8988T (cell line): ENCODE data around the gene CNTNAP2.
"Not testable (repeated sequence)": the region's sequence is repeated elsewhere in the genome, so short reads cannot be mapped to it uniquely, and the experiment has no call there.

ENCODE experiments used
- DNase-seq: peaks from one replicate; pipeline ENCODE4 v3.0.0; 2011

CNTNAP2 gene

DNA sequence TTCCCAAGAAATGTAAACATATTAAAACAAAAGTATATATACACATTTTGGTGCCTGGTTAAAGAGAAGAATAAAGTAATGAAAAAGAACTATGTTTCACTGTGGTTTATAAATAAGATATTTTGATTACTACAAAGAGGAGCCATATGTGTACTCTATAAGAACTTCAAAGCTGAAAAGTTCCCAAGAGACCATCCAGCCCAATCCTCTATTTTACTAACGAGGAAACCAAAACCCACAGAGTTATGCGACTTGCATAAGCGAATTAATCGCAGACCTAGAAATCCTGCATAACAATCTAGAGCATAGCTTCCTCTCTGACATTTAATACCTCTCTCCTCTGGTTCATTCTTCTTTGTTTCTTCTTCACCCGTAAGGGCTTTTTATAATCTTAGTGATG, 937.1 kb downstream of the CNTNAP2 start:
- no peak for DNase-seq

DNA sequence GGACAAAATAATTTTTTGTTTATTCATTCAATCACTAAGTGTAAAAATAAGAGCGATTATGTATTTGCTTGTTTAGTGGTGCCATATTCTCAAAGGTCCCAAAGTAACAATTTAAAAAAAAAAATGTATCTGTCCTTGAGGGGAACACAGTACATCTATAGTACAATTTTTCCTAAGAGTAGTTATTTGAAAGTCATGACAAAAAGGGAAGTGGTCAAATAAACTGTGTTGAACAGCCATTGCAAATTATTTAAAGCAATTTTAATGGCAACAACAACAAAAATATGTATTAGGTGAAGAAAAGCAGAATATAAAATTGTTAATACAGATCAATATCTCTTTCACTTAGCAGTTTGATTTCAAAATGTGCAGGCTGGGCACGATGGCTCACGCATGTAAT, 943.5 kb downstream of the CNTNAP2 start:
- DNase-seq: no peak

DNA sequence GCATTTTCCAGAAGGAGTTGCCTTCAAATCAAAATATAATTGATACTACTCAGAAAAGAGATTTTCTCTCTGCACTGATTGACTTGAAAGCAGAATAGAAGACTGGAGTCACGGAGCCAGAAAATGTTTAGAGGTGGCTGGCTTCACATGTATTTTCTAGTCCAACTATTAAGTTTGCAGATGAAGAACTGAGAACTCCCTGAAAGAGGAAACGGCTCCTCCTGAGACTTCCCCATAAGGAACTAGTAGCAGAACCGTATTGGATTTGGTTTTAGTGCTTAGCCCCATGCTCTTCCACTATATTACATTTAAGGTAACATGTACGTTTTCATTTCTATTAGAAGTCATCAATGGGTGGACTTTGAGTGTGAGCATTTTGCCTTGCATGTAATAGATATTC, 946.3 kb downstream of the CNTNAP2 start:
- no peak for DNase-seq

DNA sequence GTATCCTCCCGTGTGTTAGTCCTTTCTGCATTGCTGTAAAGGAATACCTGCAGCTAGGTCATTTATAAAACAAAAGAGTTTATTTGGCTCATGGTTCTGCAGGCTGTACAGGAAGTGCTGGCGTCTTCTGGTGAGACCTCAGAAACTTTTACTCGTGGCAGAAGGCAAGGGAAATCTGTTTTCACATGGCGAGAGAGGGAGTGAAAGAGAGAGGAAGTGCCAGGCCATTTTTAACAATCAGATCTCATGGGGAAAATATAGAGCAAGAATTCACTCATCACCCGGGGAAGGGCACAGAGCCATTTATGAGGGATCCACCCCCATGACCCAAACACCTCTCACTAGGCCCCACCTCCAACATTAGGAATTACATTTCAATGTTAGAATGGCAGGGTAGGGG, 952.2 kb downstream of the CNTNAP2 start:
- DNase-seq: no peak

DNA sequence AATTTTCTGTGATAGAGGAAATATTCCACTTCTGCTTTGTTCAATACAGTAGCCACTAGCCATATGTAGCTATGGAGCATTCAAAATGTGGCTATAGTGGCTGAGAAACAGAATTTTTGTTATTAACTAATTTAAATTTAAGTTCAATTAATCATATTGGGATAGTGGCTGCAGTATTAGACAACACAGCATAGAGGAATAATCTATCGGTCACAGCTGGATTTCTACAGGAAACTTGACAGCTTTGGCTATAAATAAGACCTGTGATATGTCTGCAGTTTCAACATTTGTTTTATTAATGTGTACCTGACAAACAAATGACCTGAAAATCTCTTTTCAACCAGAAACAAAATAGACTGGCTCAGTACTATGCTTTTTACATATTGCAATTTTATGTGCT, 953.2 kb downstream of the CNTNAP2 start:
- no peak for DNase-seq

DNA sequence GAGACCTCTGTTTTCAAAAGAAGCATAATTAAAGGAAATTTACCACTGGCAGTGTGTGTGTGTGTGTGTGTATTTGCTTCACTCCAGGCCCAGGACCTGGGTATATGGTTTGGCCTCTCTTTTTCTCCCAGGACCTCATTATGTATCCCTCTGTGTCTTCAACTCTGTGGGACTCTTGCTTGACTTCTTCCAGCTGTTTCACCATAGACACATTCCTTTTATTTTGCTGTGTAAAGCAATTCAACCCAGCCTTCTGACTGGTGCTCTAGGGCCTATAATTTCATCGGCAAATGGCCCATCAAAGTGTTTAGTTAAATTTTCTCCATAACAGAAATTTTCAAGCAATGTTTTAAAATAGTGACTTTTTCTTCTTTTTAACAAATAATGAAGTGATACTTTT, 954.3 kb downstream of the CNTNAP2 start:
- DNase-seq: no peak

DNA sequence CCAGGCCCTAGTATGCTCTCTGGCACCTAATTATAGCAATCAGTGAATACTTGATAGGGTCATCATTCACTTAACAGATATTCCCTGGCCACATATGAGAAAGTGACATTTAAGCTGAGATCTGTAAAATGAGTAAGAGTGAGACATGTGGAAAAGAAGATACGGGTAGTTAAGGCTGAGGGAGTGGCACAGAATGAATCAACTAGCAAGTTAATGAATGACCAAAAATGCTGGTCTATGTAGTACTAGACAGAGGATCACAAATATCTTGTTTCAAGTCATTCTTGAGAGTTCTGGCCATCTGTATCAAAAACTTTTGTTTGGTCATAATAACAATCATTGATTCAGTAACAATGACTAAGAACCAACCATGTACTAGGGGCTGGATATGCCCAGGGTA, 954.9 kb downstream of the CNTNAP2 start:
- no peak for DNase-seq

DNA sequence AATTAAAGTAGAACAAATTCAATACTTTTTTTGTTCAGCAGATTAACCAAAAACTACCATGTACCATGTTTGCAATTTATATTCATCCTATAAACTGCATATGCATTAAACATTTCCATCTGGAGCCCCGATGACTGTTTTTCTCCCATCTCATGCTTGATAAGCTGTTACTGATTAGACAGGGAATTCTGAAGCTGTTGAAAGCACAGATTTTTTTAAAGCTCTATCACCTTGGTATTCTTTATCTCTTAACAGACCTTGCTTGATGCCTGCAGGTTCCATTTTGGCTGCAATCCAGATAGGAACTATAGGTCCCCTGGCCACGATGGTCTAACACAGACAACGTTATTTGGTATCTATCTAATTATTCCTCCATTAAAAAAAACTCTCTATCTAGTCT, 961.7 kb downstream of the CNTNAP2 start:
- DNase-seq: no peak

DNA sequence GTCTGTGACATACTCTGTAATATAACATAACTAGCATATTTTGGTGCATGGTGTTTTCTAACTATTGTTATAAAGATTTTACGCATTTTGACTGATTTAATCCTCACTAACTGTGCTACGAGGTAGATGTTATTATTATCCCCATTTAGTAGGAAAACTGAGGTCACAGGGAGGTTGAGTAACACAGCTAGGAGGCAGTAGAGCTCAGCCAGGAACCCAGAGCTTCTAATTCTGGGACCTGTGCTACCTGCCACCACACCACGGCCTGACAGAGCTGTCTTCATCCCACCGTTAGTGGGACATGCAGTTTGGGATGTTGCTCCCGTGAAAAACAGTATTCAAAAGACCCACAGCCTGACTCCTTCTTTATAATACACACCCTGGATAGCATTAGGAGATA, 962.5 kb downstream of the CNTNAP2 start:
- DNase-seq: no peak

DNA sequence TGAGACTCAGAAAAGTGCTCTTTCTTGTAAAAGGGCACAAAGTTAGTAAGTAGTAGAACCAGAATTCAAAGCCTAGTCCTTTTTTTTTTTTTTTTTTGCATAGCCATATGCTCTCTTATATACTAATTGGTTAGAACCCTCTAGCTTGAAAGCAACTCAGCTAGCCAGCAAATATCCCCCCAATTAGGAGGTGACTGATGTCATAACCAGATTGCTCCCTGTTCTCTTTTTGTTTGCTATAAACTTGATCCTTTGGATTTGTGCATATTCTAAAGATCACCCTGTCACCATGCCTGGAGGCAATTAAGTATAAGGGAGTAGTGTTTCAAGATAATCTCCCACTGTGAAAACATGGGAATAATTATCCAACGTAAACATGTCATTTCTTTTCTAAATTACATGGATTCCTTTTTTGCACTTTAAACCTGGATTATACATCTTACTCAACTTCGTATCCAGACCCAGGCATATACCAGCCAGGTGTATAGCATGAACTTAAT, 963.4 kb downstream of the CNTNAP2 start:
- DNase-seq: no peak

DNA sequence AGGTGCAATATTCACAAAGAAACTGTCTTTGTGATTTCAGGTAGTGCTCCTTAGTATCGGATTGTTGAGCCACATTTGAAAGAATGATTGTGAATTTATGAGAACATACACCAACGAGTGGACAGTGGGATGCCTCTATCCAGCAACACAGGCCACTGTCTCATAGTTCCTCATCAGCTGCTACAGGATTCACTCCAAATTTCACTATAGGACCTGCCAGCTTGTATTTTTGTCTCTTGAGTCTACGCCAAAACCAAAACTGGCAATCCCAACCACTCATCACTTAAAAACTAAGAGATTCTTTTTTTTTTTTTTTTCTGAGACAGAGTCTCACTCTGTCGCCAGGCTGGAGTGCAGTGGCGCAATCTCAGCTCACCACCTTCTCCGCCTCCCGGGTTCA, 964.5 kb downstream of the CNTNAP2 start:
- no peak for DNase-seq

DNA sequence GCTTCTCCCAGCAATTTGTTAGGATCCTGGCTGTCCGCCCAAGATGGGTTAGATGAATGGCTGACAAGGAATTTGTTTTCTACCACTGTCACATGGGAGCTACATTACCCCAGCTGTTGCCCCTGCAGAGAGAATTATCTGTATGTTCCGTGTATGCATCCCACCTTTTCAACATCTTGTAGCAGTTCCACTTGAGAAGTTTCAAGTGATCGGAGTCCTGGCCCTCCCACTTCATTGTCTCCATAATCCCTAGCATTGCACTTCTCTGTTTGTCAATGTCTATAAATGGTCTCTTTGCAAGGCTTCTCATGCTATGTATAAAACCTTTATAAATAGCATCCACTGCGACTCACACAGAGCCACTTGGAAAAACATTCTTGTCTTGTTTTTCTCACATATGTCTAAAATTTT, 972.5 kb downstream of the CNTNAP2 start:
- DNase-seq: no peak

DNA sequence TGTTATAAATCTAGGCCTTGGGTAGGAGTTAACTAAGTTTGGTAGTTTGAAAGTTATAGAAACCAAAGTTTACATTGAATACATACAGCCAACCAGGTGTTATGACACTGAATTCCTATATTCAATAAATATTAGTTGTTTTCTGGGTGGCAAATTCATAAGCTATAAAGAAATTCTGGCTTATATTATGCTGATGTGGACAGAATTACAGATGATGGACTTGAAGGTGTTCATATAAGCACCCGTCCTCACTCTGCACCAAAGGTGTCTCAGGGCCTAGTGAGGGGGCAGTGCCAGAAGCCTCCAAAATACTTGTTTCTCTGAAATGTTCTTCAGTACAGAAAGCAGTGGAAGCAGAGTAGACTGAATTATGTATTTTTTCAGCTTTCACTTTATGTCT, 973.0 kb downstream of the CNTNAP2 start:
- DNase-seq: no peak

DNA sequence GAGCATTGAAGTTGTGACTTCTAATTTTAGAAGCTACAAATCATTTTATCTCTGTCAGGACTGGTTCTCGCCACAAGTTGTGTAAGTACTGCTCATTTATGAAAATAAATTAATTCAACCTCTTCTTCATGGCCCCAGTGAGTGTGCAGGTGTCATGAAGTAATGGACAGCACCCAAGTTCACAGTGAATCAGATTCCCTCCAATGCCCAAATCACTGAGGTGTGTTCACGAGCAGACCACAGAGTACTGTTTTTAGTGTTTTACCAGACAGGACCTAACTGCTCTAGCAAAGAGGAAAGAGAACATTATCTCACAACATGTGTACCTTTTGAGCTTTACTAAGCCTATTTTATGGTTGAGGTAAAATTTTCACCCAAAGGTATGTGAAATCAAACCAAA, 980.0 kb downstream of the CNTNAP2 start:
- no peak for DNase-seq

DNA sequence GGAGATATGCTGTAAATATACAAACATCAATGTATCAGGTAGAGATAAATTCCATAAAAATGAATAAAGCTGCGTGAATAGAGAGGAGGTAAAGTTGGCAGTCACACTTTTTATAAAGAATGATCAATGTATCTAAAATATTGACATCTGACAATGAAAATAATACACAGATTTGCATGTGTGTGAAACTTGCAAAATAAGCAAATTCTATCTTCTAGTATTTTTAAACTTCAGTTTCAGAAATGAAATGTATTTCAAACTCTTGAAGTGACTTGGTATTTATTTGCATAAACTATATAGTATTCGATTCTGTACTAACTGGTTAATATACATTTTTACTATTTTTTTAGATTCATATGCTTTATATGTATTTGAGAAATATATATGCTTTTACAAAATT, 986.6 kb downstream of the CNTNAP2 start:
- no peak for DNase-seq

DNA sequence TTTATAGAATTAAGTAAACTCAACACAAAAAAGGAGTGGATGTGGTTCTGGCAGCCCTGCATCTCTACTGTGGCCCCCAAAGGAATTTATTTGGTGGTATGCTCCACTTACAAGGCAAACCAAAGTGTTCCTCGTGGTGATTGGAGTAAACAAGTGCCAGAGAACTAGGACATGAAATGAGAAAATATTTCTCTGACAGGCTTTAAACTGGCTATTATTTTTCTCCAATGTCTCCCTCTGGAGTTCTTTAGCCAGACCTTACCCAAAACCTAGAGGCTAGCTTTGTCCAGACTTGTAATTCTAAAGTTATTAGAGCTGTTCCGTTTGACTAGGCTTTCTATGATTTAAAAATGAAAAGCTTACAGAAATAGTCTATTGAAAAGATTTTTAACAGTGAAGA, 990.1 kb downstream of the CNTNAP2 start:
- no peak for DNase-seq

DNA sequence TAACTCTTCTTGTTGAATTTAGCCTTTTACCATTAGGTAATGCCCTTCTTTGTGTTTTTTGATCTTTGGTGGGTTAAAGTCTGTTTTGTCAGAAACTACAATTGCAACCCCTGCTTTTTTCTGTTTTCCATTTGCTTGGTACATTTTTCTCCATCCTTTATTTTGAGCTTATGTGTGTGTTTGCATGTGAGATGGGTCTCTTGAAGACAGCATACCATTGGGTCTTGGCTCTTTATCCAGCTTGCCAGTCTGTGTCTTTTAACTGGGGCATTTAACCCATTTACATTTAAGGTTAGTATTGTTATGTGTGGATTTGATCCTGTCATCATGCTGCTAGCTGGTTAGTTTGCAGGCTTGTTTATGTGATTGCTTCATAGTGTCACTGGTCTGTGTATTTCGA, 997.9 kb downstream of the CNTNAP2 start:
- DNase-seq: not testable (repeated sequence)

DNA sequence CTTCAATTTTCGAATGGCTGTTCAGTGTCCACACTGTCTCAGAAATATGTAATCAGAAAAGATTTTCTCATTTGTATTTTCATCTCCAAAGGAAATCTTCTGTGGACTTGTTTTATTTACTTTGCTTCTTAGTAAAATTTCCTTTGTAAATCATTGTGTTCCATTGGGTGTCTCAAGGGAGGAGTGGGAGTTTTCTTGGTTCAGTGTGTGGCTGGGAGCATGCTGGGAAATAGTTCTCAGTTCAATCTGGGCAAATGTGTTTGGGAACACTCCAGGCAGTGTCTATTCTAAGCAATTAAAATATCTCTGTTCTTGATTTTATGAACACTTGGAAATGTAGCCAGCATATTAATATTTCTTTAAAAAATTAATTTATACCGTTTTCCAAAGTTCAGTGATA, 1019.8 kb downstream of the CNTNAP2 start:
- no peak for DNase-seq

DNA sequence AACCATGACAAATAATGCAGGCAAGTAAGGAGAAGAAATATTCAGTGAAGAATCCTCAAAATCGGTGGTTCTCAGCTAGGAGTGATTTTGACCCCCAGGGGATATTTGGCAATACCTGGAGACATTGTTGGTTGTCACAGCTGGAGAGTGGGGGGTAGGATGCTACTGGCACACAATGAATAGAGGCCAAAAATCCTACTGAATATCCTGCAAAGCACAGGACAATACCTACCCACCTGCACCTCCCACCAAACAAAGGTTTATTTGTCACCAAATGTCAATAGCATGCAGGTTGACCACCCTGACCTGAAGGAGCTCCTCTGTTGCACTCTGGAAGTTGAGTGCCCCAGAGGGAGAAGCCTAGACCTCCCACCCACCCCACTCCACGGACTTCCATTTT, 1028.6 kb downstream of the CNTNAP2 start:
- DNase-seq: no peak

DNA sequence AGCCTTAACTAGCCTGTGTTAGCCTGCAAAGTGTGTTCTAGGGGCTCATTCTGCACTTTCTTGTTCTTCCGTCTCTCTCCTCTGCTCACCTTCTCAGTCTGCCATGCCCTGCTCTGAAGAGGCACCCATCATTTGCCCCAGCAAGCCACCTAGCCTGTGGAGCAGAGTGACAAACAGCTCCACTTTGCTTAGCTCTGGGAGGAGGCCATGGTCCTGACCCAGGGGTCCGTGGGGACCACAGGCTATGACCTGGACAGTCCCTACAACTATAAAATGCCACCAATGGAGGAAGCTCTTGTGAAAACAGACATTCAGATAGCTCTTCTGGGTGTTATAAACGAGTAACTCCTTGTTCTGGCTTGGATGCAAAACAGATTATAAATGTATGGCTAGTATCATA, 1029.6 kb downstream of the CNTNAP2 start:
- DNase-seq: no peak

DNA sequence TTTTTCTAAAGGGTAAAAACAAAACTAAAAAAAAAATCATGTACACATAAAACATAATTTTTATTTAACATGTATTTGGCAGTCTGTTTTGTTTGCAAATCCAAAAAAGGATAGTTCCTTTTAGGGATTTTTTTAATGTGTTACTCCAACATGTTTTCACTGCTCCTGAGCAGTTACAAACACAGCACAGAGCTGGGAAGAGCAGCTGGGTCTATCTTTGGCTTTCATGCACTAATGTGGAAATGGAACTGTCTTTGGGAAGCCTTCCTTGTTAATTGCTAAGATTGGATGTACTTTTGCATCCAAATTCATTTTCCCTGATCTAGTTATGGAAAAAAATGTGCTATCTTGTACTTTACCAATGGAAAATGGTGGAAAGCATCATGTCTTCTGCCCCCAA, 1035.1 kb downstream of the CNTNAP2 start:
- DNase-seq: no peak

DNA sequence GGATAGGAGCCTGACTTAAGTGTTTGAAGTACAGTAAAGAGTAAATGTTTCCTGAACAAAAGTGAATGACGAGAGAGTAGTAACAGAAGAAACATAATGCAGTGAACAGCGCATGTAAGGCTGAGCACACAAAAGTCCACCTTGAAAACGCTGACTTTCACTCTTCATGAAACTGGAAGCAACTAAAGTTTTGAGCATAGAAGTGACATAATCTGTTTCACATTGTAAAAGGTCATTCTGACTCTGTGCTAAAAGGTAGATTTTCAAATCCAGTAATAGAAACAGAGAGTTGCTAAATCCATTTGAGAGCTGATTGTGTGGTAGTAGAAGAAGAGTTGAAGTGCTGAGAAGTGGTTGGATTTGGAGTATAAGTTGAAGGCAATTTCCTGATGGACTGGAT, 1037.0 kb downstream of the CNTNAP2 start:
- DNase-seq: no peak

DNA sequence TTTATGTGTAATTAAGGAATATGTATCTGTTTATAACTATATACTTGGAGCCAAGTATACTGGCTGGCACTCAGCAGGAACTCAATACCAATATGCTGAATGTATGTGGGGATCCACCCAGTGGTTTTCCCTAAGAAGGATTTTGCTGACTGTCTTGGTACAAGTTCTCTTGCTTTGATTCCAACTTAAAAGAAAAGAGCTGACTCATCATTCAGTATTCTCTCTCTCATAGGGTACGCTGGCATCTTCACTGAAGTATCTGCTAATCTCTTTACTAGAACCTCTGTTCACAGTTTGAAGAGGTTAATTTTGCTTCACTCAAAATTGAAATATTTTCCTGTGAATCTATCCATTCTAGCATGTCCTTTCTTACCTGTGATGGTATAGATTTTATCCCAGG, 1044.8 kb downstream of the CNTNAP2 start:
- DNase-seq: no peak

DNA sequence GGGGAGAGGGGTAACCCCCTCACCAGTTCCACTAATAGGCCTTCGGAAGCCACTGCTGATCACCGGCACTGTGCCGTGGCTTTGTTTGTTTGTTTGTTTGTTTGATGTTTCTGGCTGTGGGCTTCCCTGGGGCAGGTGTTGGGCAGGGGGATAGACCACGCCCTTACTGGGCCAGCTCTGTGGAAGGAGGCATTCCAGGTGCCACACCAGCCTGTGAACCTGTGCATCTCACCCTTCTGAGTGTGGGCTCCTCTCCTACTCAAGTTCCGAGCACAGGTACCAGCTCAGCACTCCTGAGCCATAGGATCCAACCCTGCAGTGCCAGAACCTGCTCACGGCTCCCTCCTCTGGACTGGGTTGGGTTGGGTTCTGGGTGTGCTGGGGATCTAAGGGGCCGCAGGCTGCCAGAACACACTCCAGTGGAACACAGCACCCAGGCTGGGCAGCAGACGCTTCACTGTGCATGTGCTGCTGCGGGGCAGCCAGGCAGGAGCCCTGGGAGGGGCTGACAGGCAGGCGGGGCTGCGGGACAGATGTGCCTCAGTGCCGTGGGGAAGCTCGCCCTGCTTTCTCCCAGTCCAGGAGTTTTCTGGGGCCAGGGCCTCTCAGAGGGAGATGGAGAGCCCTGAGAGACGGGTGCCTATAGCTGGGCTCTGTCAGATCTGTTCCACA, 1053.9 kb downstream of the CNTNAP2 start:
- no peak for DNase-seq

DNA sequence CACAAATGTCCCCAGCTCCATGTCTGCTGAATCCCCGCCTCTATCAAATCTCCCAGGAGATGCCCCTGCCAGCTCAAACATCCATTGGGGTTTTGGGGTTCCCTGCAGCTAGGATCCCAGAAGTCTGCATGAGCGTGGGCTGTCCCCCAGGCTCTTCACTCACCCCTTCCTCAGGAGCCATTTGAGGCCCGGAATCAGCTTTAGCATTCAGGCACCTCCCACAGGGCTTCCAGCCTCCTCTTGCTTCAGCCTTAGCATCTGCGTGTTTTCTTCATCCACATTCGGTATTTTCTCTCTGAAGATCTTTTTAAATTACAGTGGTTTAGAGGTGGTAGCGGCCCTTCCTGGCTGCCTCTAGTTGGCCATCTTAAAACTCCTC, 1054.4 kb downstream of the CNTNAP2 start:
- no peak for DNase-seq

DNA sequence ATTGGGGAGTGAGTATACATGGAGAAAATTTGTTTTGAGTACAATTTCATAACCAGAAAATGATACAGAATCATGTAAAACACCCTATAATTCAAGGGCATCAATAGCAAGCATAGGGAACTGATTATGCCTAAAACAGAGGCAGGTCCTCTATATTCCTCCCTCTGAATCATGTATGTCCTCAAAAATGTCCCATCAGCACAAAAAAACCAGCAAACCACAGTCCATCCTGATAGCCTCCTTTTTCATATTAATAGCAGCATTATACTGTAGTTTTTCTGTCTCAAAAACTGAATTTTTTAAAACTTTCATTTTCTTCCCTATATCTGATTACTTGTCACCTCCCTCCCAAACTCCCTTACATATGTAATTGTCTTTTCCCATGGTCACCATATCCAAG, 1057.3 kb downstream of the CNTNAP2 start:
- DNase-seq: no peak
